Prostate gland (tissue), 2 donors: ENCODE data around the gene TMEM200B. TPM values are rescaled to one million over a fixed set of nuclear protein-coding genes. Genes with fewer than 3 reads are reported as not detected.

Experiments
- DNase-seq: peaks from one replicate; pipeline ENCODE4 v3.0.0-alpha.2; 2019; ENCODE audit warnings: low spot score
- H3K27ac ChIP-seq, 2 donors: fragments of 200-600 bp; sonication (generic); 2 replicates each; pipeline ENCODE4 v1.5.1; 2017 to 2019
- H3K27me3 ChIP-seq: fragments of 200-600 bp; sonication (generic); replicated peaks from 2 replicates; pipeline ENCODE4 v1.5.1; 2019; ENCODE audit not compliant: insufficient read depth
- H3K36me3 ChIP-seq, 2 donors: fragments of 200-600 bp; sonication (generic); 1 replicate in 1 of 2; 2 replicates in 1 of 2; pipeline versions ENCODE4 v1.5.1 to v1.8.1; 2017 to 2019
- H3K4me1 ChIP-seq: fragments of 200-600 bp; sonication (generic); replicated peaks from 2 replicates; pipeline ENCODE4 v1.5.1; 2019
- H3K4me3 ChIP-seq, 2 donors: fragments of 200-600 bp; sonication (generic); 2 replicates each; pipeline ENCODE4 v1.5.1; 2017 to 2019
- H3K9me3 ChIP-seq: fragments of 200-600 bp; sonication (generic); 2 replicates; pipeline ENCODE4 v1.5.1; 2017
- CTCF ChIP-seq, 4 experiments: fragments of 200-600 bp in 2 of 4; fragments of 450-650 bp in 2 of 4; sonication (generic) in 2 of 4; IDR thresholded peaks; 1 replicate in 3 of 4; 2 replicates in 1 of 4; pipeline ENCODE4 v1.5.1; 2016 to 2019; ENCODE audit warnings: antibody characterized with exemption in 4 of 4, mild to moderate bottlenecking in 2 of 4, moderate library complexity in 2 of 4
- POLR2A ChIP-seq: fragments of 450-650 bp; IDR thresholded peaks from one replicate; pipeline ENCODE4 v1.6.1; 2016; ENCODE audit warnings: antibody characterized with exemption, mild to moderate bottlenecking
- POLR2AphosphoS5 ChIP-seq: sonication (generic); formaldehyde crosslinking; IDR thresholded peaks from one replicate; pipeline ENCODE4 v1.6.1; 2017; ENCODE audit warnings: antibody characterized with exemption
- WGBS: methylation state at CpG from one replicate; pipeline ENCODE4 v1.1.5; 2018; 5-methylcytosine and 5-hydroxymethylcytosine counted together
- intact Hi-C: fragments of 100-400 bp; cut with DNase I; formaldehyde crosslinking; loops from one replicate; pipeline ENCODE4 v1.14.2; 2022
- total RNA-seq, 2 donors: library from RNA; depleted of rRNA; stranded (reverse); fragments of >200 nt; gene quantifications; one replicate each; pipeline ENCODE4 v1.1.0, GENCODE V29; 2016

The TMEM200B gene
- total RNA-seq, 2 donors from 2014 or later, result 13.0 to 58.0 TPM

GRCh38 chr1:29121516-29121935 lies 2.2 kb downstream of the TMEM200B start:
- no peaks in the 10 kb centered on the region for H3K9me3 ChIP-seq
- WGBS, result 3% methylated on average over 23 of the region's 59 CpGs
- H3K4me1 ChIP-seq, result peaks cover 3% of the 10 kb centered on the region
- H3K27me3 ChIP-seq, result no peaks in the 10 kb centered on the region
- no peak for DNase-seq
- no peaks in the 10 kb centered on the region for H3K36me3 ChIP-seq
- intact Hi-C loops, result loop anchor here (2.0 to 5.0 kb wide), 4 partner anchors 39 to 235 kb away; no protein-coding TSS in a partner anchor
- H3K4me3 ChIP-seq, result peak overlapping the region; percentile 50 to 52
- H3K27ac ChIP-seq, result peak overlapping the region; percentile 83 to 90
- no peak for TF ChIP-seq POLR2A
- no peak for TF ChIP-seq CTCF (IDR thresholded peaks at IDR 0.05)
- TF ChIP-seq POLR2AphosphoS5, result no peak

GRCh38 chr1:29120947-29121485 lies 2.7 kb downstream of the TMEM200B start:
- TF ChIP-seq POLR2AphosphoS5 (no peak), POLR2A (no peak), CTCF (IDR thresholded peaks at IDR 0.05) (peak in 3 of 4 experiments; percentile 25 to 57 (median 48))
- H3K4me3 ChIP-seq, result peak overlapping the region; percentile 50 to 52
- DNase-seq, result no peak
- no peaks in the 10 kb centered on the region for H3K9me3 ChIP-seq
- WGBS, result 38% methylated on average over 42 of the region's 42 CpGs
- H3K27ac ChIP-seq, result peak overlapping the region; percentile 83 to 90
- intact Hi-C loops, result loop anchor here (2.0 to 5.0 kb wide), 4 partner anchors 38 to 234 kb away; no protein-coding TSS in a partner anchor
- H3K36me3 ChIP-seq, result no peaks in the 10 kb centered on the region
- peaks cover 3% of the 10 kb centered on the region for H3K4me1 ChIP-seq
- H3K27me3 ChIP-seq, result no peaks in the 10 kb centered on the region

GRCh38 chr1:29120367-29120766 lies 3.3 kb downstream of the TMEM200B start:
- H3K27me3 ChIP-seq, result no peaks in the 10 kb centered on the region
- H3K4me3 ChIP-seq, result no peak overlapping the region
- H3K36me3 ChIP-seq, result no peaks in the 10 kb centered on the region
- peak overlapping the region; percentile 4 to 90 for H3K27ac ChIP-seq
- TF ChIP-seq POLR2A (no peak), CTCF (IDR thresholded peaks at IDR 0.05) (no peak), POLR2AphosphoS5 (no peak)
- peaks cover 3% of the 10 kb centered on the region for H3K4me1 ChIP-seq
- H3K9me3 ChIP-seq, result no peaks in the 10 kb centered on the region
- DNase-seq, result no peak
- WGBS, result 82% methylated on average over 6 of the region's 6 CpGs
- intact Hi-C loops, result loop anchor here (2.0 to 5.0 kb wide), 4 partner anchors 38 to 234 kb away; no protein-coding TSS in a partner anchor

- 51% methylated on average over 12 of the region's 12 CpGs for WGBS
- peak overlapping the region; percentile 4 to 58 for H3K27ac ChIP-seq
- no peaks in the 10 kb centered on the region for H3K9me3 ChIP-seq
- no peaks in the 10 kb centered on the region for H3K27me3 ChIP-seq
- intact Hi-C loops, result no loop called here
- H3K4me1 ChIP-seq, result peaks cover 3% of the 10 kb centered on the region
- TF ChIP-seq CTCF (IDR thresholded peaks at IDR 0.05), result no peak
- TF ChIP-seq POLR2AphosphoS5, result no peak
- TF ChIP-seq POLR2A, result no peak
- no peaks in the 10 kb centered on the region for H3K36me3 ChIP-seq
- DNase-seq, result no peak
- no peak overlapping the region for H3K4me3 ChIP-seq
These were observed 4.4 kb downstream of the TMEM200B start for GRCh38 chr1:29119121-29119929.
